GM18951 (cell line): ENCODE measurements around the gene TMCO4.
"Not testable (repeated sequence)": the region's sequence is repeated elsewhere in the genome, so short reads cannot be mapped to it uniquely, and the experiment has no call there.

Source experiments
- POLR2A ChIP-seq: IDR thresholded peaks from 4 replicates; pipeline ENCODE4 v1.6.1; 2011; ENCODE audit warnings: mild to moderate bottlenecking; ENCODE audit not compliant: insufficient read length, insufficient read depth; ENCODE audit errors: extremely low read depth
- in situ Hi-C: fragments of 300-500 bp; cut with MboI; formaldehyde crosslinking; loops from one replicate; pipeline ENCODE4 v1.12.0; 2022; ENCODE audit warnings: low sequenced_read_pairs, mixed read lengths, inconsistent platforms; ENCODE audit not compliant: unreplicated experiment

TMCO4 gene

GRCh38 chr1:19819701-19820100 is 20.0 kb upstream of the TMCO4 start:
- no peak for TF ChIP-seq POLR2A
- in situ Hi-C loops = no loop called here

GRCh38 chr1:19818324-19818723 is 18.6 kb upstream of the TMCO4 start:
- TF ChIP-seq POLR2A = no peak
- in situ Hi-C loops = no loop called here

- TF ChIP-seq POLR2A = no peak
- in situ Hi-C loops = no loop called here
These were observed 17.4 kb upstream of the TMCO4 start for GRCh38 chr1:19817160-19817559.

GRCh38 chr1:19816737-19817086 is 17.0 kb upstream of the TMCO4 start:
- in situ Hi-C loops = not testable (repeated sequence)

- in situ Hi-C loops = no loop called here
- no peak for TF ChIP-seq POLR2A
These were observed 16.4 kb upstream of the TMCO4 start for GRCh38 chr1:19815801-19816736.

- TF ChIP-seq POLR2A = no peak
- in situ Hi-C loops = no loop called here
These were observed 15.2 kb upstream of the TMCO4 start, which contains the start of gene RNF186 for GRCh38 chr1:19814681-19815503. Gene RNF186 (minus strand): TSS chr1:19815283. CDS start chr1:19815101, 182 bp downstream.

- in situ Hi-C loops = no loop called here
- no peak for TF ChIP-seq POLR2A
These were observed 14.5 kb upstream of the TMCO4 start for GRCh38 chr1:19814244-19814661.

- TF ChIP-seq POLR2A = no peak
- in situ Hi-C loops = no loop called here
These were observed 13.9 kb upstream of the TMCO4 start for GRCh38 chr1:19813643-19813960.

GRCh38 chr1:19812875-19813642 is 13.3 kb upstream of the TMCO4 start:
- in situ Hi-C loops = no loop called here
- no peak for TF ChIP-seq POLR2A

GRCh38 chr1:19811206-19811851 is 11.6 kb upstream of the TMCO4 start:
- no peak for TF ChIP-seq POLR2A
- in situ Hi-C loops = no loop called here

- in situ Hi-C loops = no loop called here
- no peak for TF ChIP-seq POLR2A
These were observed 9.5 kb upstream of the TMCO4 start for GRCh38 chr1:19809044-19809750.

GRCh38 chr1:19808351-19808750 is 8.6 kb upstream of the TMCO4 start:
- in situ Hi-C loops = no loop called here
- TF ChIP-seq POLR2A = no peak
